Cerebellar nuclear complex (tissue), 1 donor: ENCODE measurements around the gene CYP2S1.
"Not testable (repeated sequence)": the region's sequence is repeated elsewhere in the genome, so short reads cannot be mapped to it uniquely, and the experiment has no call there.

Source experiments
- DNase-seq, 2 experiments: peaks; one replicate each; lab custom pipeline; 2025; lab: John Stamatoyannopoulos, UW

The CYP2S1 gene

GRCh38 chr19:41192574-41193429, at the start of gene CYP2S1:
Gene CYP2S1, plus strand, starts transcription at chr19:41193219. Its CDS starts 46 bp downstream, at chr19:41193265.
- no peak for DNase-seq

- no peak for DNase-seq
These were observed 48.6 kb upstream of the CYP2S1 start for GRCh38 chr19:41144403-41144802.

GRCh38 chr19:41149831-41150230, 43.2 kb upstream of the CYP2S1 start:
- DNase-seq = no peak

GRCh38 chr19:41150986-41151385, 42.0 kb upstream of the CYP2S1 start:
- not testable (repeated sequence) for DNase-seq

GRCh38 chr19:41154060-41154459, 39.0 kb upstream of the CYP2S1 start:
- DNase-seq = no peak

DNA sequence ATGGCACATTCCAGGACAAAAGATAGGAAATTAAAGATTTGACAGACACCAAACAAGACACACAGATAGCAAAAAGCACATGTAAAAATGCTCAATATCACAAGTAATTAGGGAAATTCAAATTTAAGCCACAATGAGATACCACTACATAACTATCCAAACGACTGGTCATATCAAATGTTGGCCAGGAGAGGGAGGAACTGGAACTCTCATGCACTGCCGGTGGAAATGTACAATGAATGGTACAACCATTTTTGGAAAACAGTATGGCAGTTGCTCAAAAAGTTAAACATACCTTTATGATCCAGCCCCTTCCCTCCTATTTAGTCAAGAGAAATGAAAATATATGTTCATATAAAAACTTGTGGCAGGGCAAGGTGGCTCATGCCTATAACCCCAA, 36.8 kb upstream of the CYP2S1 start:
- no peak for DNase-seq

GRCh38 chr19:41159881-41160280, 33.1 kb upstream of the CYP2S1 start:
- no peak for DNase-seq

DNA sequence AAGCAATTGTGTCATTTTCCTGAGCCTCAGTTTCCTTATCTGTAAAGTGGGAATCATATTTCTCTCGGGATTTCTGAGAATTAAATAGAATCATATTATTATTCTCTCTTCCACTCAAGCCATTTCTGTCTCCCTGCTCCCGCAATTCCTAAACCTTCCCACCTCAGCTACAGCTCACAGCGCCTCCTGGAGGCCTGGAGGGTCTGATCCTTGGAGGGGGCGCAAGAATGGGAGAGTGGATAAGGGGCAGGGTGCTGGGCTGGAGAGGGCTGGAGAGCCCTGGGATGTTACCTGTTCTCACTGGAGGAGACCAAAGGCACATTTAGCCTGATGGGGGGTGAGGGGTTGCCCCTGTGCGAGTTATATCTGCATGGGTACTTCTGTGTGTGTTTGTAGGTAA, 31.1 kb upstream of the CYP2S1 start:
- DNase-seq = no peak

DNA sequence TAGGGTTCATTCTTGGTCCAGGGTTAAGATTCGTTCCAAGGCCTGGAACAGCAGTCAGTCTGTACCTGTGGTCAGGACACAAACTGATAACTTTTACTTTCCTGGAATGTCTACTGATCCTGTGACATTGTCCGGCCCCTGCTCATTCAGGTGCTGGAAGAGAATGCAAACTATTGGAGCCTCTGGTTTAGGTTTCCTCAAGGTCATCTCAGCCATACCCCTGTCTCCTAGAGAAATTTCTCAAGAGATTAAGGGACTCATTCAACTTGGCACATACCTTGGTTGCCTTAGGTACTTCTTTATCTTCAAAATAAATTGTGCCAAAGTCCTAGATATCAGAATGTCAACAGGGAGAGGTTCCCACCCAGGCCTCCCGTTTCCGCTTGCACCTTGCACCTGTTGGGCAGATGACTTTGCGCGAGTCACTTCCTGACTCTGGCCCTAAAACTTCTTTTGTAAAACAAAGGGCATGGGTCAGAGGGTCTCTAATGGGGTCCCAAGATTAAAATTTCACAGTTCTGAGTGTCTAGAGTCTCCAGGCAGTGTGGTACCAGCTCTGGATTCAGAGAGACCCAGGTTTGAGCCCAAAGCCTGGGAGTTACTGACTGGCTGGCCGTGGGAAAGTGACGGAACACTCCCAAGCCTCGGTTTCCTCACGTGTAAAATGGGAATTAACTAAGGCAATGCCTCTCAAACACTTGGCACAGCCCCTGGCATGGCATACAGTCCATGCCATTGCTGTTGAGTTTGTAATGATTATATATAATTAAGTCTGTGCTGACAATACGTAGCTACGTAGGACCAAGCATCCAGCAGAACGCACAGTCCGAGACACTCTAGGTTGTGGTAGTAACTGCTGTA, 25.8 kb upstream of the CYP2S1 start:
- DNase-seq = no peak

DNA sequence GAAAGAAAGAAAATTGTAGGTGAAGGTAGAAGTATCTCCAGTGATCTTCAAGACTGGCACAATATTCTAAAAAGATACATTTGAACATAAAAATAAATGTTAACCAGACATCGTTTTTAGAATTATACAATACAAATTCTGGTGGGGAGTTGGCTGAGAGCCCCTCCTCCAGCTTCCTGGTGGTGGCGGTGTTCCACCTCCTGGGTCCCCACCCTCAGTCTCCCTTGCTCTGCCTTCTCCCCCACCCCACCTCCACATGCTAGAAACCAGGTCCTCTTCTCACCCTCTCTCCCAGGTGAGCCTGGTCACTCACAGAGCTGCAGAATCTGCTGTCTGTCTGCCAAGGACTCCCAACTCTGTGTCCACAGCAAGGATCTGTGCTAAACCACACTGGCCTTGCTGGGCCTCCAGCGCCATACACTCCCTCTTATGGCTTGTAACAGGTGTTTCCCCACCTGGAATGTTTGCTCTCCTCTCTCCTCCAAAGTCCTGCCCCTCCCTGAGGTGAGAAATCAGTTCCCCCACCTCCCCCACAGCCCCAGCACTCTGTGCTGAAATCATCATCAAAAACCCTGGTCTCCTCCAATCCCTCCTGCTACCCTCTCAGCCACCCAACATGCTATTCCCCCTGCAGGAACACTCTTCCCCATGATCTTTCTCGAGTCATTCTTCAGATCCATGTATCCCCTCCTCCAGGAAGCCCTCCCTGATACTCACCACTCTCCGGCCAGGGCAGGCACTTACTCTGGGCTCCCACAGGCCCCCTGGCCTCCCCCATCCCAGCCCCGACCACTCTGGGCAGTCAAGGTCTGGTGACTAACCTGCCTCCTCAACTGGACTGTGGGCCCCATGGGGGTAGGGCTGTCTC, 20.5 kb upstream of the CYP2S1 start:
- DNase-seq = no peak

DNA sequence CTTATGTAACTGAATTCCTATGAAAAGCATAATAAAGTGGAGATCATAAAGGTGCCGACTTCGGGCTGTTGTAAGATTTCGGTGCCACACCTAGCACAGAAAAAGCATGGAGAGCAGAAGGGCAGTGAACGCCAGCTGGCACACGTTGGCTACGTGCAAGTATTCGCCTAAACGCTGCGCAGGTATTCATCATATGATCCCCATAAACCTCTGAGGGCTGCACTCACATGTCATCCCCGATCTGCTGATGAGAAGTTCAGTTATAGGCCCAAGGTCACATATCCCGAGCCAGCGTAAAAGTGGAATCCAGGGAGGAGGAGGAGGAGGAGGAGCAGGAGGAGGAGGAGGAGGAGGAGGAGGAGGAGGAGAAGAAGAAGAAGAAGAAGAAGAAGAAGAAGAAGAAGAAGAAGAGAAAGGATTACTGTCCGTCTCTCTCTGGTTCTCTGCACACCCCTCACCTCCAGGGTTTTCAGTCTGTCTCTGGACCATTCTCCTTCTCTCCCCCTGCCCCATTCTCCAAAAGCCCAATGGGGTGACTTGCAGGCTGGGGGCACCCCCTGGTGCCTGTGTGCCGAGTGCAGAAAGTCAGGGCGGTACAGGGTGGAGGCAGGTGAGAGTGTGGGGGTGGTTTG, 18.6 kb upstream of the CYP2S1 start:
- no peak for DNase-seq

DNA sequence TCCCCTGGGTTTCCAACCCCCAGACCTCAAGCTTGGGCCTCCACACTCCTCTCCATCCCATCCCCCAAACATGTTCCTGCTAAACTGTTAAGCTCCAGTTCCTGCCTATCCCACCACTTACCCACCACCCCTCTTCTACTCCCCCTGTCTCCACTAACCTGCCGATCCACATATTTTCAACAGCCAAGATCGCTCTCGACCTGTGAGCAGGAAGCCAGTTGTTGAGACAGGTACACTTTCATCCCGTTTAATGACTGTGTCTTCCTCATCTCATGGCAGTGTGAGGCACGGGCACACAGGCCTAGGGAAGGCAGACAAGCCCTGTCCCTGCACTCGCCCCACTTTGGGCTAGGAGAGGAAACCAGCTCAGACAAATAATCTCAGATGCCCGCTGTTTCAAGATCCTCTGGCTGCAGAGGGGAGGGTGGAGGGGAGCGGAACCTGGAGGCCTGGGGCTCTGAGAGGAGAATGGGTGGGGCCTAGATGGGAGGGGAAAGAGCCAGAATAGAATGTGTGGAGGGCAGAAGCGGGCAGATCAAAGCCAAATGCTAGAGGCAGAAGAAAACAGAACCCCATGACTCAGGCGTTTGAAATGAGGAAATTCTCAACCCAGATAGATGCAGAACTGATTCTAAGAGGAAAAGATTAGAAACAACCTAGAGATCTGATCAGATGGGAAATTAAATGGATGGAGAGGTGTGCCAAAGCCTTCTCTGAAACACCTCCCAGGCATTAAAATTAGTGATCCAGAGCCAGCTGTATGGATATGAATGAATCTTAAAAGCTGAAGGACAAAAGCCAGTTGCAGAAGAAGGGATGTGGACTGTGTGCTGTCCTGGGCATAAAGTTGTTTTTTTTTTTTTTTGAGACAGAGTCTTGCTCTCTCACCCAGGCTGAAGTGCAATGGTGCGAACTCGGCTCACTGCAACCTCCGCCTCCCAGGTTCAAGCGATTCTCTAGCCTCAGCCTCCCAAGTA, 16.9 kb upstream of the CYP2S1 start:
- no peak for DNase-seq

DNA sequence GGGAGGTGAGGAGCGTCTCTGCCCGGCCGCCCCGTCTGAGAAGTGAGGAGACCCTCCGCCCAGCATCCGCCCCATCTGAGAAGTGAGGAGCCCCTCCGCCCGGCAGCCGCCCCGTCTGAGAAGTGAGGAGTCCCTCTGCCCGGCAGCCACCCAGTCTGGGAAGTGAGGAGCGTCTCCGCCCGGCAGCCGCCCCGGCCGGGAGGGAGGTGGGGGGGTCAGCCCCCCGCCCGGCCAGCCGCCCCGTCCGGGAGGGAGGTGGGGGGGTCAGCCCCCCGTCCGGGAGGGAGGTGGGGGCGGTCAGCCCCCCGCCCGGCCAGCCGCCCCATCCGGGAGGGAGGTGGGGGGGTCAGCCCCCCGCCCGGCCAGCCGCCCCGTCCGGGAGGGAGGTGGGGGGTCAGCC, 12.8 kb upstream of the CYP2S1 start:
- not testable (repeated sequence) for DNase-seq

- DNase-seq = no peak
These were observed 5.8 kb upstream of the CYP2S1 start for GRCh38 chr19:41186971-41187883.

- DNase-seq = no peak
These were observed 5.1 kb upstream of the CYP2S1 start for GRCh38 chr19:41187884-41188279.

DNA sequence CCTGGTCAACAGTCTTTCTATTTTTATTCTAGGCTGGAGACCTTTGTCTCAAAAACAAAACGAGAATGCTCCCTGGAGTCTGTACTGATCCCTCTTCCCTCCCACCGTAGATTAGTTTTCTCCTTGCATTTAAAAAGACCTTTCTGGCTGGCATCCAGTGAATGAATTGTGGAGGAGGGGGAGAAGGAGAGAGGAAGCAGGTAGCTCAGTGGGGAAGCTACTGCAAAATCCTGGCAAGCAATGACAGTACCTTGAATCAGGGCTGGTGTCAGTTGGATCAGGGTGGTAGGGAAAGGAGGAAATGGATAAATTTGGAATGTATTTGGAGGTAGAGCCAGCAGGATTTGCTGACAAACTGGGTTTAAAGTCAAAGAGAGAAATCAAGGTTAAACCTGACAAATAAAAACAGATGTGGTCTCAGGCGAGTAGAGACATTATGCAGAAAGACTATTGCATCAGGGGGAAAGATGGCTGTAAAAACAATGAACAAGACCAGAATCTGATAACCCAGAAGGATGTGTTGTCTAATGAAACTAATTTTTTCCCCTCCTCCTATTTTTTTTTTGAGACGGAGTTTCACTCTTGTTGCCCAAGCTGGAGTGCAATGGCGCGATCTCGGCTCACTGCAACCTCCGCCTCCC, 3.5 kb upstream of the CYP2S1 start:
- DNase-seq = no peak

- no peak for DNase-seq
These were observed 574 bp downstream of the CYP2S1 start for GRCh38 chr19:41193430-41194156.

- no peak for DNase-seq
These were observed 1.1 kb downstream of the CYP2S1 start for GRCh38 chr19:41194157-41194552.
